Keratinocyte (primary cell): ENCODE results near the gene FAM3A.

Experiments
- EZH2 ChIP-seq: IDR thresholded peaks from one replicate; pipeline ENCODE4 v1.6.1; 2012; ENCODE audit warnings: inconsistent platforms, mild to moderate bottlenecking, low read length, moderate library complexity
- TF ChIP-seq, protein P1 (sequence below), 3 experiments: IDR thresholded peaks in 1 of 3; conservative IDR thresholded peaks in 1 of 3; optimal IDR thresholded peaks in 1 of 3; 2 replicates in 2 of 3; 3 replicates in 1 of 3; pipeline versions ENCODE3 to v1.5.1; 2011; ENCODE audit warnings: low read length in 3 of 3, mild to moderate bottlenecking in 3 of 3, moderate library complexity in 2 of 3, control low read depth in 1 of 3, inconsistent platforms in 1 of 3; ENCODE audit not compliant: insufficient read depth in 2 of 3; ENCODE audit errors: extremely low read depth in 1 of 3

DNA sequence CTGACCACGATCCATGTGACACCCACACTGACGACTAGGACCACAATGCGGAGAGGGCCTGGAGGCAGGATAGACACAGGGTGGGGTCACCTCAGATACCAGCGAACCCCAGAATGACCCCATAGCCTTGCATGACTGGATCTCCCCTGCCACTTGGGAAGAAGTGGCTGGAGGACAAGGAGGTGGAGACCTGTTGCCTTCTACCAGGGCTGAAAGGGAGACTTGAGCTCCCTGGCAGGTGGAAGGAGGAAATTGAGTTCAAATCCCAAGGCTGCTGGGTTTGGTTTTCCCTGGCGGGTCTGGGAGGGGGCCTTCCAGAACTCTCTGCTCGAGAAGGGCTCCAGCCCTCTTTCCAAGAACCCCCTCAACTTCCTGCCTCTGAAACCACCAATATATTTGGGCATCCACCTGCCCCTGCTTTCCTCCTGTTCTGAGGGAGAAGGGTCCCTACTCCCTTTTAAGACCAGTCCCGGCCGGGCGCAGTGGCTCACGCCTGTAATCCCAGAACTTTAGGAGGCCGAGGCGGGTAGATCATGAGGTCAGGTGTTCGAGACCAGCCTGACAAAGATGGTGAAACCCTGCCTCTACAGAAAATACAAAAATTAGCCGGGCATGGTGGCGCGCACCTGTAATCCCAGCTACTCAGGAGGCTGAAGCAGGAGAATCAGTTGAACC, 3.0 kb downstream of the FAM3A start:
- TF ChIP-seq, protein P1, sequence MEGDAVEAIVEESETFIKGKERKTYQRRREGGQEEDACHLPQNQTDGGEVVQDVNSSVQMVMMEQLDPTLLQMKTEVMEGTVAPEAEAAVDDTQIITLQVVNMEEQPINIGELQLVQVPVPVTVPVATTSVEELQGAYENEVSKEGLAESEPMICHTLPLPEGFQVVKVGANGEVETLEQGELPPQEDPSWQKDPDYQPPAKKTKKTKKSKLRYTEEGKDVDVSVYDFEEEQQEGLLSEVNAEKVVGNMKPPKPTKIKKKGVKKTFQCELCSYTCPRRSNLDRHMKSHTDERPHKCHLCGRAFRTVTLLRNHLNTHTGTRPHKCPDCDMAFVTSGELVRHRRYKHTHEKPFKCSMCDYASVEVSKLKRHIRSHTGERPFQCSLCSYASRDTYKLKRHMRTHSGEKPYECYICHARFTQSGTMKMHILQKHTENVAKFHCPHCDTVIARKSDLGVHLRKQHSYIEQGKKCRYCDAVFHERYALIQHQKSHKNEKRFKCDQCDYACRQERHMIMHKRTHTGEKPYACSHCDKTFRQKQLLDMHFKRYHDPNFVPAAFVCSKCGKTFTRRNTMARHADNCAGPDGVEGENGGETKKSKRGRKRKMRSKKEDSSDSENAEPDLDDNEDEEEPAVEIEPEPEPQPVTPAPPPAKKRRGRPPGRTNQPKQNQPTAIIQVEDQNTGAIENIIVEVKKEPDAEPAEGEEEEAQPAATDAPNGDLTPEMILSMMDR (optimal IDR thresholded peaks at IDR 0.05 in 1 of 3, IDR thresholded peaks at IDR 0.05 in 1 of 3, conservative IDR thresholded peaks at IDR 0.05 in 1 of 3; ENCODE audit: extremely low read depth in 1 of 3, insufficient read depth in 2 of 3, low read length in 3 of 3) = no peak
- TF ChIP-seq EZH2 = no peak
